GM19043 (cell line): Measurements from ENCODE around the gene PTPRU.
"Not testable (repeated sequence)": the region's sequence is repeated elsewhere in the genome, so short reads cannot be mapped to it uniquely, and the experiment has no call there.

ENCODE experiments used
- ATAC-seq: cut with Tn5 transposase; IDR thresholded peaks from one replicate; pipeline ENCODE4 v1.9.1; 2021; ENCODE audit warnings: low read depth; ENCODE audit not compliant: unreplicated experiment

The PTPRU gene

GRCh38 chr1:29284286-29284960 lies 48.1 kb downstream of the PTPRU start:
- no peak for ATAC-seq

- no peak for ATAC-seq
Observed at GRCh38 chr1:29284961-29285560, 48.7 kb downstream of the PTPRU start.

GRCh38 chr1:29285771-29286170 lies 49.4 kb downstream of the PTPRU start:
- no peak for ATAC-seq

DNA sequence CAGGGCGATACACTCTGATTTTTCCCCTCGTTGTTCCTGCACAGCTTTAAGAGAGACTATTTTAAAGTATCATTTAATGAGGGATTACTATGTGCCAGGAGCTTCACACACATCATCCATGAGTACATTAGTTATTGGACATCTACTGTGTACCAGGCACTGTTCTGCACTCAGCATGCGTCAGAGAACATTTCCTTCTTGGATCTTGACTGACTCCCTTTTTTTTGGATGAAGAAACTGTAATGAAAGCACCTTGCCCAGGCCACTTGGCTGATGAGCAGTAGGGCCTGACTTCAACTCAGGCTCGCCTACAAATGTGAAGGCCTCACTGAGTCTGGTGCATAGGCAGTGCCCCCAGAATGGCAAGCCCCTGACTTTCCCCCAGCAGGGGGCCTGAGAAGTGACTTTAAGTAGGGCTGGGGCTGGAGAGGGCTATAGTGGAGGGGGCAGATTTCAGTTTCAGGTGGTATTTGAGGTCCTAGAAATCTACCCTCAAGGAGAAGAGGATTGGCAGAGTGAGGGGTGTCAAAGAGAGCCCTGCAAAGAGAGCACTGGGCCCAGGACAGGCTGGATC lies 50.0 kb downstream of the PTPRU start:
- no peak for ATAC-seq

GRCh38 chr1:29289493-29289892 lies 53.2 kb downstream of the PTPRU start:
- ATAC-seq, result no peak

- ATAC-seq, result no peak
Observed at GRCh38 chr1:29290414-29290985, 54.2 kb downstream of the PTPRU start.

GRCh38 chr1:29291756-29292155 lies 55.4 kb downstream of the PTPRU start:
- ATAC-seq, result no peak

DNA sequence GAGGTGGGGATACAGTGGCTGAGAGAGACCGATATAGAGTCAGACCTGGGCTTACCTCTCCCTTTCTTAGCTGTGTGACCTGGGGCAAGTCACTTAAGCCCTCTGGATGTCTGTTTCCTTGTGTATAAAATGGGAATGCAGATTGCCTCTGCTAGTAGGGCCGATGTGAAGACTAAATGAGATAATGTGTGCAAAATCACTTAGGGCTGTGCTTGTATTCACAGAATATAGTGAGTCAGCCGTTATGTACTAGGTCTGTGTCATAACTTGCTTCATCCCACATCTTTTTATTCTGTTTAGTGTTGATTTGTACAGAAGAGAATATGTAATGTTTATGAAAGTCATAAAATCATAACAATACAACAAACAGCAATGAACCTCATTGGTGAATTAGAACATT lies 56.0 kb downstream of the PTPRU start:
- ATAC-seq, result no peak

- no peak for ATAC-seq
Observed at GRCh38 chr1:29297450-29297849, 61.1 kb downstream of the PTPRU start.

DNA sequence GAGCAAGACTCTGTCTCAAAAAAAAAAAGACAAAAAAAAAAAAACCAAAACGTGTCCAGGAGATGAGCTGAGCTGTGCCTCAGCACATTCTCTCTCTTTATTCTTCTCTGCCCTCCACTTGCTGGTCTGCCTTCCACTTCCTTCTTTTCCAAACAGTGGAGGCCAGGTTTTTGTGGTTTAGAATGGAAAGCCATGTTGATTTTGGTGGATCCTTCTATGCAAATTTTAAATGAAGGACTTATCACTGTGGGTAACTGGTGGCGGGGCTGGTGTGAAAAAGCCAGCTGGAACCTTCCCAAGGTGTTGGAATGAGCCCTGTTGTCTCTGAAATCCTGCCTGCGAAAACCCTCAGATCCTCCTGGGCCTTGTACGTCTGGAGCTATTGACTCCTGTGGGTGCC lies 61.9 kb downstream of the PTPRU start:
- no peak for ATAC-seq

- ATAC-seq, result no peak
Observed at GRCh38 chr1:29299446-29299845, 63.1 kb downstream of the PTPRU start.

GRCh38 chr1:29301732-29302131 lies 65.4 kb downstream of the PTPRU start:
- ATAC-seq, result not testable (repeated sequence)

- ATAC-seq, result no peak
Observed at GRCh38 chr1:29303201-29304024, 67.1 kb downstream of the PTPRU start.

DNA sequence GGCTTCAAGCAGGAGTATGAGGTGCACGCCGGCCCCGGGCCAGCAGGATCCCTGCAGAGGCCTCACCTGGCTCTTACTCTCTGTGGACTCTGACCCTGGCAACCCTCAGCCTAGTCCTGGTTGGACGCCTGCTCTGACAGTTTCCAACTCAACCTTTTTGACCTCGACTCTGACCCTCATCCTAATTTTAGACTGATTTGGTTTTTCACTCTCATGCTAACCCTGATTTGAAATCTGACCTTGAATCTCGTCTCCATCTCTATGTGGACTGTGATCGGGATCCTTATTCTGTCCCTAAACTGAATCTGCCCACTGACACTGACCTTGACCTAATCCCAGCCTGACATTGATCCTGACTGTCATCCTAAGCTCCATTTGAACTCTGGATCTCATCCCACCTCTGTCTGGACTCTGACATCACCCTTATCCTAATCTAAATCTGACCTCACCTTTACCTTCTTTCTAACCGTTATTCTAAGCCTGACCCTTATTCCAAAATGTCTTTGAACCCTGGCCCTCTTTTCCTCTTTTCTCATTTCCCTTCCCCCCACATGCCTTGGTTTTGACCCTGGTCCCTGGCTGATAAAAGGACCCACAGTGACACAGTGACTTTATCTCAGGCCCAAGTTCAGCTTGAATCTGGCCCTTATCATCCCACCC lies 67.8 kb downstream of the PTPRU start:
- no peak for ATAC-seq

- ATAC-seq, result no peak
Observed at GRCh38 chr1:29305943-29306342, 69.6 kb downstream of the PTPRU start.

GRCh38 chr1:29306471-29307140 lies 70.3 kb downstream of the PTPRU start:
- ATAC-seq, result no peak

GRCh38 chr1:29309075-29309474 lies 72.8 kb downstream of the PTPRU start:
- no peak for ATAC-seq

GRCh38 chr1:29309621-29310020 lies 73.3 kb downstream of the PTPRU start:
- ATAC-seq, result no peak

DNA sequence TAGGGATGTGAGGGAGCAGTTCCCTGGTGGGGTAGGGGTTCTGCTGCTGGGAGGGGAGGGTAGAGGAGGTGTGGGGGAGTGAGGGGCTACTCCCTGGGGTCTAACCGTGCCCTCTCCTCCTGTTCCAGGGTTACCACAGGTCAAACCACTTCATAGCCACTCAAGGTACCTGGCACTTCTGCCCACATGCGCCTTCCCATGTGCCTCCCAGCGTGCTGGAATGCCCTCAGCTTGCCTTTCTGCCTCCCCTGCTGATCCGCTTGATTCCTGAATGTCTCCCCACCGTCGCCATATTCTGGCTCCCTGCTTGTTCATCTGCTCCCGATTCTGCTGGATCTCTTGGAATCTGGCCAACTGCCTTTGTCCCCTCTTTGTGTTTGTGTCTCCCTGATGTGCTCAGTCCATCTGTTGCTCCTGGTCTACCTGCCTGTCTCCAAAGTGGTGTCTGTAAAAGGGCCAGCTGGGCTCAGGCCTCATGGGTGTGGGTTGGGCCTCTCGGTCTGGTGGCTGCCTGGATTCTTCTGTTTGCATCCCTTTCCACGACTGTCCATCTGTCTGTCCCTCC lies 74.4 kb downstream of the PTPRU start:
- ATAC-seq, result no peak
